IPS DF 6.9 (cell line): Measurements from ENCODE around the gene JAZF1.

Source experiments
- DNase-seq: peaks from one replicate; pipeline ENCODE4 v3.0.0-alpha.2; 2013; ENCODE audit warnings: low read depth, low spot score
- H3K27ac ChIP-seq: one replicate; pipeline ENCODE4 v1.5.1; 2013; ENCODE audit warnings: low read length, control low read depth
- H3K27me3 ChIP-seq: 2 replicates; pipeline ENCODE4 v1.6.1; 2013; ENCODE audit warnings: mild to moderate bottlenecking, low read length; ENCODE audit not compliant: control insufficient read depth, insufficient read depth
- H3K36me3 ChIP-seq: 2 replicates; pipeline ENCODE4 v1.6.1; 2013; ENCODE audit warnings: low read length; ENCODE audit not compliant: control insufficient read depth, insufficient read depth
- H3K4me1 ChIP-seq: 2 replicates; pipeline ENCODE4 v1.6.1; 2013; ENCODE audit warnings: low read length; ENCODE audit not compliant: control insufficient read depth, insufficient read depth
- H3K4me3 ChIP-seq: 2 replicates; pipeline ENCODE4 v1.5.1; 2013; ENCODE audit warnings: mild to moderate bottlenecking, low read length
- H3K9me3 ChIP-seq: 2 replicates; pipeline ENCODE4 v1.6.1; 2013; ENCODE audit warnings: low read length, inconsistent platforms; ENCODE audit not compliant: control insufficient read depth, insufficient read depth
- WGBS: extraction: QIAGEN DNeasy Blood & Tissue Kit; methylation state at CpG from one replicate; pipeline ENCODE4 v1.1.7; 2013; ENCODE audit warnings: mixed read lengths, missing lambda C conversion rate; ENCODE audit not compliant: insufficient read length, insufficient coverage; 5-methylcytosine and 5-hydroxymethylcytosine counted together

The JAZF1 gene

GRCh38 chr7:28155019-28155660, 25.5 kb downstream of the JAZF1 start:
- DNase-seq: no peak
- H3K27ac ChIP-seq: no peak overlapping the region
- H3K4me3 ChIP-seq: no peak overlapping the region
- no peaks in the 10 kb centered on the region for H3K36me3 ChIP-seq
- H3K9me3 ChIP-seq: no peaks in the 10 kb centered on the region
- H3K27me3 ChIP-seq: no peaks in the 10 kb centered on the region
- 0 out of 2 replicates have a peak, but pooled peaks cover under 1% of the 10 kb centered on the region for H3K4me1 ChIP-seq
- no CpG with 5 or more reads among the region's 3 CpGs for WGBS

DNA sequence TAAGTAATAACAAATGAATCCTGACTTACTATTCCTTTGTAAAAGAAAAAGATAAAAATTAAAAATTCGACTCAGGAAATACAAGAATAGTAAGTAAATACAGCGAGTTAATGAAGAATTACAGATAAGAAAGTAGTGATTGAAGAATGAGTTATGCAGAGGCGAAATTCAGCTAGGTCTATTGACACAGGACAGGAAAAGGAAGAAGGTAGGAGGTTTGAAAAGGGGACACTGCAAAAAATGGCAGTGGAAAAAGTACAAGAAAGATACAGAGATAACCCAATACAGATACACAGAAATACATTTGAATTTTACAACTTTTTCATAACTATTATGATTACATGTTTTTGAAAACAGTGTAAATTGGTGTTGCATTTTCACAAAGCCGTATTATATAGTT, 28.0 kb downstream of the JAZF1 start:
- Histone ChIP-seq H3K27me3 (no peaks in the 10 kb centered on the region), H3K4me1 (peaks cover 3% of the 10 kb centered on the region; the same call in 1 of the 2 replicates), H3K9me3 (no peaks in the 10 kb centered on the region), H3K36me3 (no peaks in the 10 kb centered on the region), H3K27ac (no peak overlapping the region), H3K4me3 (no peak overlapping the region)
- DNase-seq: no peak
- WGBS: 100% methylated on average over 3 of the region's 4 CpGs

- Histone ChIP-seq H3K4me1 (peaks cover 3% of the 10 kb centered on the region; the same call in 1 of the 2 replicates), H3K4me3 (no peak overlapping the region), H3K36me3 (no peaks in the 10 kb centered on the region), H3K27ac (no peak overlapping the region), H3K9me3 (no peaks in the 10 kb centered on the region), H3K27me3 (no peaks in the 10 kb centered on the region)
- WGBS: no CpG with 5 or more reads among the region's 4 CpGs
- no peak for DNase-seq
These were observed 28.6 kb downstream of the JAZF1 start for GRCh38 chr7:28151965-28152364.

DNA sequence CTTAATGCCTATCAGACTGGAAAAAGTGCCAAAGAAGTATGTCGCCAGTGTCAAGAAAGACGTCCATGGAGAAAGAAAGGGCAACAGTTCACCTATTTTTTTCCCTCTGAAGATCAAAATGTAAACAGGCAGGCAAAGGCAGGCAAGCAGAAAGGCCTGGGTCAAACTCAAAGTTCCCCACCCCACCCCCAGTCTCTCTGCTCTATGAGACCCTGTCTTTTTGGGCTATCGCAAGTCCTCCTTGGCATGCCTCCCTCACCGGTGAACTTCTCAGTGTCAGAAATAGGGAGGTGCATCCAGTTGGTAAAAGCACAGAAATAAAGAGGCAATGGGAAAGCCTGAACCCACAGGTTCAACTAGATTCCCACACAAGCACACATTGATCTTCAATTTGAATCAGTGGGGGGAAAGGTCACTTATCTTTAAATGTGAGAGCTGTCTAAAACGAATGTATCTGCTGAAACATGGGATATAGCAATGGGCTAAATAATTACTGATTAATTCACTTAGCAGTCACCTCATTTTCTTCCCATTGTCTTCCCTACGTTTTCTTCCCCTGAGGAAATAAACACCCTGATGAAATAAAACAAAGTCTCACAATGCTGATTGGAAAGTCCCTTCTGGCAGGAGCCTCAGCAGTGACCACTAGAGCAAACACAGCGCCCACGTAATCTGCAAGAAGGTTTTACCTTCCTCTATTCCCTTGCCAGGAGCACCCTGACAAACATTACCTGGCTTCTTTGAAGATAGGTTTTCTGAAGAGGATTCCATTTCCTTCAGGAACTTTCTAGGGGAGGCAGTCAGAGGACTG, 31.1 kb downstream of the JAZF1 start:
- H3K27ac ChIP-seq: no peak overlapping the region
- H3K9me3 ChIP-seq: no peaks in the 10 kb centered on the region
- H3K36me3 ChIP-seq: no peaks in the 10 kb centered on the region
- no peaks in the 10 kb centered on the region for H3K27me3 ChIP-seq
- no peak for DNase-seq
- WGBS: no CpG with 5 or more reads among the region's 8 CpGs
- H3K4me3 ChIP-seq: no peak overlapping the region
- peaks cover 3% of the 10 kb centered on the region; the same call in 1 of the 2 replicates for H3K4me1 ChIP-seq

- H3K27me3 ChIP-seq: no peaks in the 10 kb centered on the region
- no peak for DNase-seq
- no CpG with 5 or more reads among the region's 2 CpGs for WGBS
- H3K36me3 ChIP-seq: no peaks in the 10 kb centered on the region
- H3K4me3 ChIP-seq: no peak overlapping the region
- H3K4me1 ChIP-seq: peaks cover 3% of the 10 kb centered on the region; the same call in 1 of the 2 replicates
- no peaks in the 10 kb centered on the region for H3K9me3 ChIP-seq
- H3K27ac ChIP-seq: no peak overlapping the region
These were observed 34.7 kb downstream of the JAZF1 start for GRCh38 chr7:28145931-28146330.

- Histone ChIP-seq H3K9me3 (no peaks in the 10 kb centered on the region), H3K4me3 (no peak overlapping the region), H3K27ac (no peak overlapping the region), H3K36me3 (no peaks in the 10 kb centered on the region), H3K4me1 (peaks cover 3% of the 10 kb centered on the region; the same call in 1 of the 2 replicates), H3K27me3 (no peaks in the 10 kb centered on the region)
- no CpG with 5 or more reads among the region's 3 CpGs for WGBS
- DNase-seq: no peak
These were observed 35.4 kb downstream of the JAZF1 start for GRCh38 chr7:28145090-28145626.

- Histone ChIP-seq H3K27ac (no peak overlapping the region), H3K4me3 (no peak overlapping the region), H3K4me1 (no peaks in the 10 kb centered on the region), H3K27me3 (no peaks in the 10 kb centered on the region), H3K9me3 (no peaks in the 10 kb centered on the region), H3K36me3 (no peaks in the 10 kb centered on the region)
- no peak for DNase-seq
- WGBS: no CpG with 5 or more reads among the region's 3 CpGs
These were observed 36.3 kb downstream of the JAZF1 start for GRCh38 chr7:28144266-28144665.

GRCh38 chr7:28142650-28143049, 37.9 kb downstream of the JAZF1 start:
- H3K9me3 ChIP-seq: no peaks in the 10 kb centered on the region
- no CpG with 5 or more reads among the region's 3 CpGs for WGBS
- no peaks in the 10 kb centered on the region for H3K36me3 ChIP-seq
- H3K27me3 ChIP-seq: no peaks in the 10 kb centered on the region
- no peak overlapping the region for H3K4me3 ChIP-seq
- no peaks in the 10 kb centered on the region for H3K4me1 ChIP-seq
- H3K27ac ChIP-seq: no peak overlapping the region
- DNase-seq: no peak

DNA sequence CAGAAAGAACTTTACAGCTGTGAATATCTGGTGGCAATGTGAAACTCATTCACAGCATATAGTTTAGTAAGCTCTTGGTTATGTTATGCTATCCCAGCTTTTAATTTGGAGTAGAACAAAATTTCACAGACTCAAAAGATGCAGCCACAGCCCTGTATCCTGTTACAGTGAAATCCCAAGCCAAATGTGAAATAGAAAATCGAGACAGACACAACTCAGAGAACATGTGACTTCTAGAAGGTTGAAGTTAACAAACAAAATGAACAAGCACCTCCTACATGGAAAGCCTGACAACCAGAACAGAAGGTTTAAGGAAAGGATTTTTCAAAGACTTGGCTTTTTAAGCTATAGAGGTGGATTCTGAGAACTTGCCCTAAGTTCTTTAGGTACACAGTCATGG, 39.6 kb downstream of the JAZF1 start:
- Histone ChIP-seq H3K36me3 (no peaks in the 10 kb centered on the region), H3K4me3 (no peak overlapping the region), H3K9me3 (no peaks in the 10 kb centered on the region), H3K27ac (no peak overlapping the region), H3K4me1 (no peaks in the 10 kb centered on the region), H3K27me3 (no peaks in the 10 kb centered on the region)
- no CpG with 5 or more reads among the region's 1 CpG for WGBS
- DNase-seq: no peak

- Histone ChIP-seq H3K4me3 (no peak overlapping the region), H3K4me1 (no peaks in the 10 kb centered on the region), H3K27ac (no peak overlapping the region), H3K36me3 (no peaks in the 10 kb centered on the region), H3K9me3 (no peaks in the 10 kb centered on the region), H3K27me3 (no peaks in the 10 kb centered on the region)
- no CpG with 5 or more reads among the region's 2 CpGs for WGBS
- DNase-seq: no peak
These were observed 41.8 kb downstream of the JAZF1 start for GRCh38 chr7:28138837-28139236.
